Keratinocyte (primary cell): ENCODE measurements around the gene SRSF9. TPM values are rescaled to one million over a fixed set of nuclear protein-coding genes. Genes with fewer than 3 reads are reported as not detected.
A peak's percentile ranks its signal among the peaks of the same experiment; 100 is the strongest.

Experiments used
- DNase-seq: peaks from one replicate; pipeline ENCODE4 v3.0.0-alpha.2; 2011; ENCODE audit warnings: low read depth, missing footprints, low spot score
- FAIRE-seq: peaks from 2 replicates; lab custom pipeline; 2011; peaks lifted over from hg19 to GRCh38; lab: Jason Lieb, UNC
- H2AFZ ChIP-seq: 2 replicates; pipeline ENCODE4 v1.6.0; 2012; ENCODE audit warnings: low read length, control low read depth, inconsistent platforms; ENCODE audit not compliant: control insufficient read depth
- H3K27ac ChIP-seq: 2 replicates; pipeline ENCODE4 v1.5.1; 2011; ENCODE audit warnings: low read length; ENCODE audit not compliant: control insufficient read depth, insufficient read depth
- H3K27me3 ChIP-seq: 3 replicates; pipeline ENCODE4 v1.6.0; 2011; ENCODE audit warnings: low read length; ENCODE audit not compliant: control insufficient read depth, insufficient read depth; ENCODE audit errors: extremely low read depth
- H3K36me3 ChIP-seq, 2 experiments: 2 replicates in 1 of 2; 3 replicates in 1 of 2; pipeline ENCODE4 v1.5.1; 2011; ENCODE audit warnings: low read length in 2 of 2, mild to moderate bottlenecking in 1 of 2; ENCODE audit not compliant: control insufficient read depth in 2 of 2, insufficient read depth in 2 of 2; ENCODE audit errors: extremely low read depth in 1 of 2
- H3K4me1 ChIP-seq: 3 replicates; pipeline ENCODE4 v1.5.1; 2011; ENCODE audit warnings: low read length; ENCODE audit not compliant: control insufficient read depth, insufficient read depth; ENCODE audit errors: extremely low read depth
- H3K4me2 ChIP-seq: 3 replicates; pipeline ENCODE4 v1.6.0; 2011; ENCODE audit warnings: low read depth, low read length; ENCODE audit not compliant: control insufficient read depth, insufficient read depth; ENCODE audit errors: extremely low read depth
- H3K4me3 ChIP-seq, 3 experiments: fragments of 200-600 bp in 1 of 3; sonication (generic) in 1 of 3; 2 replicates in 2 of 3; 3 replicates in 1 of 3; pipeline ENCODE4 v1.5.1; 2011 to 2016; ENCODE audit warnings: low read length in 3 of 3, mild to moderate bottlenecking in 3 of 3, control low read depth in 2 of 3, inconsistent platforms in 1 of 3, low read depth in 1 of 3, mixed read lengths in 1 of 3, mixed run types in 1 of 3, moderate library complexity in 1 of 3; ENCODE audit not compliant: control insufficient read depth in 2 of 3, insufficient read depth in 2 of 3; ENCODE audit errors: extremely low read depth in 1 of 3
- H3K79me2 ChIP-seq: 2 replicates; pipeline ENCODE4 v1.6.0; 2012; ENCODE audit warnings: low read length; ENCODE audit not compliant: control insufficient read depth, insufficient read depth
- H3K9ac ChIP-seq: 3 replicates; pipeline ENCODE4 v1.6.0; 2011; ENCODE audit warnings: low read length; ENCODE audit not compliant: control insufficient read depth, insufficient read depth; ENCODE audit errors: extremely low read depth
- H3K9me1 ChIP-seq: 3 replicates; pipeline ENCODE4 v1.6.0; 2011; ENCODE audit warnings: low read length; ENCODE audit not compliant: control insufficient read depth, insufficient read depth; ENCODE audit errors: extremely low read depth
- H3K9me3 ChIP-seq: 2 replicates; pipeline ENCODE4 v1.5.1; 2012; ENCODE audit warnings: low read depth, low read length; ENCODE audit not compliant: control insufficient read depth
- H4K20me1 ChIP-seq: 3 replicates; pipeline ENCODE4 v1.6.0; 2011; ENCODE audit warnings: low read length; ENCODE audit not compliant: control insufficient read depth, insufficient read depth; ENCODE audit errors: extremely low read depth
- EZH2 ChIP-seq: IDR thresholded peaks from one replicate; pipeline ENCODE4 v1.6.1; 2012; ENCODE audit warnings: inconsistent platforms, mild to moderate bottlenecking, low read length, moderate library complexity
- dilution Hi-C: fragments of 300-500 bp; cut with MboI; formaldehyde crosslinking; loops from one replicate; pipeline ENCODE4 v1.7.0; 2020; ENCODE audit warnings: low sequenced_read_pairs; ENCODE audit not compliant: extremely low pct_ligation_motif_present
- polyA plus RNA-seq, 5 experiments: library from polyadenylated mRNA; depleted of rRNA in 3 of 5; stranded (reverse) in 3 of 5; stranded (forward) in 1 of 5; unstranded in 1 of 5; fragments of >200 nt; gene quantifications; 1 replicate in 1 of 5; 2 replicates in 3 of 5; 3 replicates in 1 of 5; pipeline versions ENCODE4 v1.2.1 to v1.2.3, GENCODE V29; 2011 to 2012; ENCODE audit warnings: missing spikeins in 2 of 5, low read depth in 1 of 5, low replicate concordance in 1 of 5
- TF ChIP-seq, protein P1 (sequence below), 3 experiments: IDR thresholded peaks in 1 of 3; conservative IDR thresholded peaks in 1 of 3; optimal IDR thresholded peaks in 1 of 3; 2 replicates in 2 of 3; 3 replicates in 1 of 3; pipeline versions ENCODE3 to v1.5.1; 2011; ENCODE audit warnings: low read length in 3 of 3, mild to moderate bottlenecking in 3 of 3, moderate library complexity in 2 of 3, control low read depth in 1 of 3, inconsistent platforms in 1 of 3; ENCODE audit not compliant: insufficient read depth in 2 of 3; ENCODE audit errors: extremely low read depth in 1 of 3

Gene SRSF9
- polyA plus RNA-seq, 1 donor (not counting 4 experiments of a cell fraction or from before 2014, with no cell fraction given) = 159 TPM

DNA sequence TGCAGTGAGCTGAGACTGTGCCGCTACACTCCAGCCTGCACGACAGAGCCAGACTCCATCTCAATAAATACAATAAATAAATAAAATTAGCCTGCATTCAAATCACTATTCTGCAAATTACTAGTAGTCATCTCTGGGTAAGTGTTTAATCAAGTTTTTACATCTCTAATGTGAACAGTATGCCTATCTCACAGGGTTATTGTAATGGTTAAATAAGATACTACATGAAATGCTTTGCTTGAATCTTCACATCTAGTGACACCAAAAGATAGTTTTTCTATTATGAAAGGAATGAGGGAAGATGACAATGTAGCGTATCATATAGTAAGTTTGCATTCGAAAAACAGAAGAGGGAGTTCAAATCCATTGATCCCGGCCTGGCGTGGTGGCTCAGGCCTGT lies 2.1 kb downstream of the SRSF9 start:
- Histone ChIP-seq H3K79me2 (peaks cover 70% of the 10 kb centered on the region), H3K4me1 (peaks cover 11% of the 10 kb centered on the region), H3K27ac (no peak overlapping the region), H2AFZ (no peak overlapping the region), H3K36me3 (peaks cover 15 to 32% of the 10 kb centered on the region in 2 experiments), H3K9ac (no peak overlapping the region), H3K4me2 (no peak overlapping the region), H3K9me3 (no peaks in the 10 kb centered on the region), H3K27me3 (no peaks in the 10 kb centered on the region), H3K9me1 (no peaks in the 10 kb centered on the region), H3K4me3 (no peak overlapping the region), H4K20me1 (peaks cover 11% of the 10 kb centered on the region)
- FAIRE-seq (no peak), DNase-seq (no peak)
- no peak for TF ChIP-seq EZH2
- TF ChIP-seq, protein P1, sequence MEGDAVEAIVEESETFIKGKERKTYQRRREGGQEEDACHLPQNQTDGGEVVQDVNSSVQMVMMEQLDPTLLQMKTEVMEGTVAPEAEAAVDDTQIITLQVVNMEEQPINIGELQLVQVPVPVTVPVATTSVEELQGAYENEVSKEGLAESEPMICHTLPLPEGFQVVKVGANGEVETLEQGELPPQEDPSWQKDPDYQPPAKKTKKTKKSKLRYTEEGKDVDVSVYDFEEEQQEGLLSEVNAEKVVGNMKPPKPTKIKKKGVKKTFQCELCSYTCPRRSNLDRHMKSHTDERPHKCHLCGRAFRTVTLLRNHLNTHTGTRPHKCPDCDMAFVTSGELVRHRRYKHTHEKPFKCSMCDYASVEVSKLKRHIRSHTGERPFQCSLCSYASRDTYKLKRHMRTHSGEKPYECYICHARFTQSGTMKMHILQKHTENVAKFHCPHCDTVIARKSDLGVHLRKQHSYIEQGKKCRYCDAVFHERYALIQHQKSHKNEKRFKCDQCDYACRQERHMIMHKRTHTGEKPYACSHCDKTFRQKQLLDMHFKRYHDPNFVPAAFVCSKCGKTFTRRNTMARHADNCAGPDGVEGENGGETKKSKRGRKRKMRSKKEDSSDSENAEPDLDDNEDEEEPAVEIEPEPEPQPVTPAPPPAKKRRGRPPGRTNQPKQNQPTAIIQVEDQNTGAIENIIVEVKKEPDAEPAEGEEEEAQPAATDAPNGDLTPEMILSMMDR (optimal IDR thresholded peaks at IDR 0.05 in 1 of 3, IDR thresholded peaks at IDR 0.05 in 1 of 3, conservative IDR thresholded peaks at IDR 0.05 in 1 of 3; ENCODE audit: extremely low read depth in 1 of 3, insufficient read depth in 2 of 3, low read length in 3 of 3) = no peak
- dilution Hi-C loops = no loop called here

DNA sequence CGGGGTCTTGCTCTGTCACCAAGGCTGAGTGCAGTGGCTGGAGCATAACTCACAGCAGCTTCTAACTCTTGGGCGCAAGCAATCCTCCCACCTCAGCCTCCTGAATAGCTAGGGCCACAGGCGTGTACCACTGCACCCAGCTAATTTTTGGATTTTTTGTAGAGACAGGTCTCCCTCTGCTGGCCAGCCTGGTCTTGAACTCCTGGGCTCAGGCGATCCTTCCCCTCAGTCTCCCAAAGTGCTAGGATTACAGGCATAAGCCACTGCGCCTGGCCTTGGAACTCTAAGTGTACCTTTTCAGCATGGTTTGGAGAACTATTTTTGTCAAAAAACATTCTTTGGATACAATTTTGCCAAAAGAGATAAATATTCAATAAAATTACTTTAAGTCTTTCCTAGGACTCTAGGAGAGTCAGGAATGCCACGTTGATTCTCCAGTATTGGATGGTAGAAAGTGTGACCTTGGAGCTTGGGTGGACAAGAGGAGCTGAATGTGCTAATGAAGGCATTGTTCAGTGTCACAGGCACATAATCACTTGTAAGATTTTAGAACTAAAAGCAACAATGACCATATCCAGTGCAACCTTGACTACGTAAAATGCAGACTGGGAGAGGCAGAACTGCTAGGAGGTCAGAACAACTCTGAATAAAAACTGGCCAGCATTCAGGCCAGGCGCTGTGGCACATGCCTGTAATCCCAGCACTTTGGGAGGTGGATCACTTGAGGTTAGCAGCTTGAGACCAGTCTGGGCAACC lies 2.8 kb downstream of the SRSF9 start:
- Histone ChIP-seq H3K27me3 (no peaks in the 10 kb centered on the region), H3K4me2 (no peak overlapping the region), H3K27ac (no peak overlapping the region), H2AFZ (no peak overlapping the region), H4K20me1 (peaks cover 11% of the 10 kb centered on the region), H3K9me3 (no peaks in the 10 kb centered on the region), H3K79me2 (peaks cover 68% of the 10 kb centered on the region), H3K4me3 (no peak overlapping the region), H3K36me3 (peaks cover 16 to 38% of the 10 kb centered on the region in 2 experiments), H3K9ac (no peak overlapping the region), H3K4me1 (peaks cover 11% of the 10 kb centered on the region), H3K9me1 (no peaks in the 10 kb centered on the region)
- dilution Hi-C loops = no loop called here
- FAIRE-seq (no peak), DNase-seq (no peak)
- TF ChIP-seq, protein P1 (optimal IDR thresholded peaks at IDR 0.05 in 1 of 3, IDR thresholded peaks at IDR 0.05 in 1 of 3, conservative IDR thresholded peaks at IDR 0.05 in 1 of 3; ENCODE audit: extremely low read depth in 1 of 3, insufficient read depth in 2 of 3, low read length in 3 of 3) = peak; percentile 53 to 62 (median 56)
- TF ChIP-seq EZH2 = no peak
